H1 (cell line): Measurements from ENCODE around the gene MFNG. TPM values are rescaled to one million over a fixed set of nuclear protein-coding genes. Genes with fewer than 3 reads are reported as not detected.

Source experiments
- CTCF ChIA-PET: fragments of 300-600 bp; sonication (Branson Sonifier 250); formaldehyde crosslinking; loops from one replicate; lab custom pipeline; 2021; ENCODE audit not compliant: partially characterized antibody; lab: Charles Lee
- POLR2A ChIA-PET: fragments of 300-600 bp; sonication (Branson Sonifier 250); formaldehyde crosslinking; loops from one replicate; lab custom pipeline; 2021; ENCODE audit warnings: inconsistent platforms; ENCODE audit not compliant: partially characterized antibody; lab: Charles Lee
- DNase-seq, 2 experiments: peaks; one replicate each; pipeline versions ENCODE4 v3.0.0 to v3.0.0-alpha.2; 2010 to 2022; ENCODE audit warnings: low spot score in 2 of 2, low read depth in 1 of 2, mixed read lengths in 1 of 2
- FAIRE-seq: peaks from 2 replicates; lab custom pipeline; 2011; peaks lifted over from hg19 to GRCh38; lab: Jason Lieb, UNC
- H2AFZ ChIP-seq: 2 replicates; pipeline ENCODE4 v1.8.1; 2012; ENCODE audit warnings: low read length, inconsistent platforms
- H2AK5ac ChIP-seq: 2 replicates; pipeline ENCODE4 v1.6.1; 2013; ENCODE audit warnings: low read depth, low read length
- H2BK120ac ChIP-seq: replicated peaks from 2 replicates; pipeline ENCODE3; 2013; ENCODE audit warnings: low read depth, low read length, inconsistent platforms
- H2BK12ac ChIP-seq: 2 replicates; pipeline ENCODE4 v1.6.1; 2013; ENCODE audit warnings: low read depth, low read length
- H2BK15ac ChIP-seq: 2 replicates; pipeline ENCODE4 v1.6.1; 2013; ENCODE audit warnings: low read length
- H2BK20ac ChIP-seq: 2 replicates; pipeline ENCODE4 v1.6.1; 2013; ENCODE audit warnings: low read length
- H2BK5ac ChIP-seq: 2 replicates; pipeline ENCODE4 v1.6.1; 2013; ENCODE audit warnings: low read depth, low read length
- H3K14ac ChIP-seq: 2 replicates; pipeline ENCODE4 v1.6.1; 2013; ENCODE audit warnings: inconsistent platforms; ENCODE audit not compliant: insufficient read length
- H3K18ac ChIP-seq: 2 replicates; pipeline ENCODE4 v1.6.1; 2013; ENCODE audit warnings: low read length; ENCODE audit errors: extremely low read depth
- H3K23ac ChIP-seq: 2 replicates; pipeline ENCODE4 v1.6.1; 2013; ENCODE audit warnings: inconsistent platforms; ENCODE audit not compliant: insufficient read length
- H3K23me2 ChIP-seq: 2 replicates; pipeline ENCODE4 v1.6.1; 2013; ENCODE audit warnings: low read depth, low read length
- H3K27ac ChIP-seq: 2 replicates; pipeline ENCODE4 v1.6.1; 2011; ENCODE audit warnings: low read depth, low read length, inconsistent platforms
- H3K27me3 ChIP-seq, 4 experiments: replicated peaks in 1 of 4; 1 replicate in 1 of 4; 2 replicates in 3 of 4; pipeline versions ENCODE4 v1.6.1 to v1.8.1; 2011 to 2013; ENCODE audit warnings: low read length in 3 of 4, mild to moderate bottlenecking in 3 of 4, inconsistent platforms in 2 of 4, mixed read lengths in 2 of 4, moderate library complexity in 1 of 4; ENCODE audit not compliant: control insufficient read depth in 3 of 4, insufficient read depth in 3 of 4; ENCODE audit errors: extremely low read depth in 1 of 4
- H3K36me3 ChIP-seq, 4 experiments: 2 replicates each; pipeline versions ENCODE4 v1.6.1 to v1.8.1; 2011 to 2013; ENCODE audit warnings: mild to moderate bottlenecking in 4 of 4, low read length in 3 of 4, moderate library complexity in 2 of 4, control low read depth in 1 of 4, inconsistent platforms in 1 of 4; ENCODE audit not compliant: insufficient read depth in 4 of 4, control insufficient read depth in 2 of 4
- H3K4ac ChIP-seq: replicated peaks from 2 replicates; pipeline ENCODE3; 2013; ENCODE audit warnings: low read length, low read depth, mixed read lengths, inconsistent platforms; ENCODE audit not compliant: insufficient read length
- H3K4me1 ChIP-seq, 4 experiments: replicated peaks in 1 of 4; 1 replicate in 1 of 4; 2 replicates in 3 of 4; pipeline versions ENCODE4 v1.6.1 to v1.8.1; 2011 to 2013; ENCODE audit warnings: low read length in 3 of 4, inconsistent platforms in 2 of 4, mixed read lengths in 1 of 4; ENCODE audit not compliant: insufficient read depth in 4 of 4, control insufficient read depth in 3 of 4
- H3K4me2 ChIP-seq, 2 experiments: 2 replicates each; pipeline versions ENCODE4 v1.6.1 to v1.8.1; 2011 to 2013; ENCODE audit warnings: low read depth in 2 of 2, low read length in 2 of 2, control low read depth in 1 of 2, inconsistent platforms in 1 of 2, mild to moderate bottlenecking in 1 of 2; ENCODE audit not compliant: insufficient read depth in 1 of 2
- H3K4me3 ChIP-seq, 4 experiments: fragments of 200-600, 300-600 bp in 1 of 4; sonication (generic), shearing (Covaris generic), sonication (Bioruptor Twin) in 1 of 4; 2 replicates each; pipeline versions ENCODE4 v1.5.1 to v1.8.1; 2011 to 2016; ENCODE audit warnings: low read length in 4 of 4, low read depth in 3 of 4, control low read depth in 2 of 4, inconsistent platforms in 2 of 4, mild to moderate bottlenecking in 2 of 4, mixed read lengths in 1 of 4, moderate library complexity in 1 of 4; ENCODE audit not compliant: insufficient read depth in 2 of 4; ENCODE audit errors: extremely low read depth in 1 of 4
- H3K56ac ChIP-seq: replicated peaks from 2 replicates; pipeline ENCODE3; 2013; ENCODE audit warnings: low read depth, mild to moderate bottlenecking, mixed read lengths, low read length, inconsistent platforms; ENCODE audit not compliant: insufficient read length
- H3K79me1 ChIP-seq: 2 replicates; pipeline ENCODE4 v1.6.1; 2013; ENCODE audit warnings: low read depth, low read length, control low read depth
- H3K79me2 ChIP-seq, 2 experiments: 2 replicates each; pipeline versions ENCODE4 v1.6.1 to v1.8.1; 2012 to 2013; ENCODE audit warnings: low read length in 2 of 2, mild to moderate bottlenecking in 2 of 2, inconsistent platforms in 1 of 2; ENCODE audit not compliant: insufficient read depth in 2 of 2, control insufficient read depth in 1 of 2
- H3K9ac ChIP-seq, 4 experiments: replicated peaks in 1 of 4; 1 replicate in 1 of 4; 2 replicates in 3 of 4; pipeline versions ENCODE4 v1.6.1 to v1.8.1; 2011 to 2013; ENCODE audit warnings: low read depth in 3 of 4, low read length in 3 of 4, control low read depth in 2 of 4, mild to moderate bottlenecking in 2 of 4, moderate library complexity in 2 of 4, inconsistent platforms in 1 of 4; ENCODE audit errors: extremely low read depth in 1 of 4
- H3K9me3 ChIP-seq, 2 experiments: 2 replicates each; pipeline versions ENCODE4 v1.6.1 to v1.8.1; 2012 to 2013; ENCODE audit warnings: mild to moderate bottlenecking in 2 of 2, moderate library complexity in 2 of 2, control low read depth in 1 of 2, inconsistent platforms in 1 of 2, low read depth in 1 of 2, low read length in 1 of 2, mixed read lengths in 1 of 2; ENCODE audit not compliant: insufficient read depth in 2 of 2
- H4K20me1 ChIP-seq, 2 experiments: replicated peaks in 1 of 2; 2 replicates each; pipeline versions ENCODE3 to v1.8.1; 2011 to 2013; ENCODE audit warnings: inconsistent platforms in 2 of 2, low read length in 2 of 2, mild to moderate bottlenecking in 1 of 2; ENCODE audit not compliant: insufficient read depth in 2 of 2, control insufficient read depth in 1 of 2
- H4K5ac ChIP-seq: 2 replicates; pipeline ENCODE4 v1.6.1; 2013; ENCODE audit warnings: low read length, low read depth, mixed read lengths, inconsistent platforms; ENCODE audit not compliant: insufficient read length
- H4K8ac ChIP-seq: 2 replicates; pipeline ENCODE4 v1.8.0; 2013; ENCODE audit warnings: mild to moderate bottlenecking, moderate library complexity, low read length, inconsistent platforms; ENCODE audit not compliant: insufficient read depth; ENCODE audit errors: extremely low read depth
- H4K91ac ChIP-seq: replicated peaks from 2 replicates; pipeline ENCODE3; 2013; ENCODE audit warnings: low read length, mixed read lengths, inconsistent platforms; ENCODE audit not compliant: insufficient read length
- CEBPB ChIP-seq: IDR thresholded peaks from 2 replicates; pipeline ENCODE4 v1.6.1; 2012; ENCODE audit warnings: low read depth, low read length
- CHD2 ChIP-seq: IDR thresholded peaks from 2 replicates; pipeline ENCODE4 v1.6.1; 2012; ENCODE audit warnings: low read length, improper control_type of control experiment
- GTF2F1 ChIP-seq: IDR thresholded peaks from 2 replicates; pipeline ENCODE4 v1.6.1; 2012; ENCODE audit warnings: low read depth, low read length, improper control_type of control experiment, borderline replicate concordance
- KDM1A ChIP-seq: fragments of 200-600, 300-600 bp; sonication (generic); IDR thresholded peaks from 2 replicates; pipeline ENCODE4 v1.7.1; 2016; ENCODE audit warnings: mild to moderate bottlenecking, low read length, borderline replicate concordance
- SIX5 ChIP-seq: IDR thresholded peaks from 2 replicates; pipeline ENCODE4 v1.6.1; 2011; ENCODE audit warnings: mild to moderate bottlenecking, low read depth, low read length
- TAF7 ChIP-seq: optimal IDR thresholded peaks from 2 replicates; pipeline ENCODE3; 2011; ENCODE audit warnings: low read depth, mild to moderate bottlenecking, inconsistent platforms, low read length, moderate library complexity, borderline replicate concordance
- YY1 ChIP-seq: IDR thresholded peaks from 2 replicates; pipeline ENCODE4 v1.6.1; 2011; ENCODE audit warnings: low read depth, mild to moderate bottlenecking, low read length
- WGBS, 2 experiments: shearing (Covaris generic) in 1 of 2; methylation state at CpG; one replicate each; pipeline versions ENCODE4 v1.1.6 to v1.1.7; 2013 to 2015; ENCODE audit warnings: low lambda C conversion rate in 2 of 2, mixed read lengths in 2 of 2, inconsistent platforms in 1 of 2, low coverage in 1 of 2, missing lambda C conversion rate in 1 of 2; ENCODE audit not compliant: insufficient replicate concordance in 2 of 2, insufficient coverage in 1 of 2, insufficient read length in 1 of 2; ENCODE audit errors: extremely low coverage in 1 of 2, missing lambda C conversion rate in 1 of 2; 5-methylcytosine and 5-hydroxymethylcytosine counted together
- polyA plus RNA-seq, 7 experiments: library from polyadenylated mRNA; depleted of rRNA in 3 of 7; stranded (reverse) in 5 of 7; unstranded in 2 of 7; fragments of >200 nt in 5 of 7; fragments of 200-250 nt in 2 of 7; gene quantifications; 1 replicate in 5 of 7; 2 replicates in 1 of 7; 4 replicates in 1 of 7; pipeline versions ENCODE4 v1.2.1 to v1.2.3, GENCODE V29; 2011 to 2013; ENCODE audit warnings: missing spikeins in 2 of 7, mixed read lengths in 2 of 7
- total RNA-seq: library from RNA; stranded (reverse); fragmentation: NEBNext Ultra II Directional; extraction: Animal tissue kit (Norgen Biotek cat#: 25700); gene quantifications from 2 replicates; pipeline ENCODE4 v1.2.1, GENCODE V29; 2021
- TF ChIP-seq, protein P1 (sequence below): IDR thresholded peaks from 2 replicates; pipeline ENCODE4 v1.6.1; 2012; ENCODE audit warnings: low read length, inconsistent platforms
- TF ChIP-seq, protein P2 (sequence below): IDR thresholded peaks from 2 replicates; pipeline ENCODE4 v1.6.1; 2011; ENCODE audit warnings: low read depth, mild to moderate bottlenecking, low read length; ENCODE audit not compliant: insufficient read depth
- TF ChIP-seq, protein P3 (sequence below): IDR thresholded peaks from 2 replicates; pipeline ENCODE4 v1.6.1; 2011; ENCODE audit warnings: low read length, improper control_type of control experiment

Gene MFNG
- total and polyA plus RNA-seq, 2 of the 8 experiments (the other 6 are each of a cell fraction or from before 2014, with no cell fraction given), result 1.7 to 5.5 TPM

DNA sequence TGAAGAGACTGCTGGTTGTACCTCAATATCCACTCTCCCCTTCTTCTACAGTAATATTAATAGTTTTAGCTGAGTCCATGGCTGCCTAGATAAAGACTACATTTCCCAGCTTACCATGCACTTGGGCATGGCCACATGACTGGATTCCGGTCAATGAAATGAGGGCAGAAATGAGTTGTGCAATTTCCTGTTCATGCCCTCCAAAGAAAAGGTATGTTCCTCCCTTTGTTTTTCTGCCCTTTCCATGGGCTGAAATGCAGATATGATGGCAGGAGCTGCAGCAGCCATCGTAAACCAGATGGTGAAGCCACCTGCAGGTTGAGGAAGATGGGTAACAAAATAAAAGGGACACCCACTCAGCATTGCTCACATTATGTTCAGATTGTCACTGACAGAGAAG, 43.6 kb downstream of the MFNG start:
- no peak overlapping the region for H3K14ac ChIP-seq
- H3K27me3 ChIP-seq, result no peaks in the 10 kb centered on the region; a peak in 1 of 7 replicates
- no peaks in the 10 kb centered on the region for H3K79me2 ChIP-seq
- no peak overlapping the region for H3K23ac ChIP-seq
- H2AFZ ChIP-seq, result no peak overlapping the region
- H4K8ac ChIP-seq, result no peak overlapping the region
- H3K36me3 ChIP-seq, result no peaks in the 10 kb centered on the region
- no peak overlapping the region for H3K56ac ChIP-seq
- no peak overlapping the region for H2BK20ac ChIP-seq
- H4K20me1 ChIP-seq, result no peaks in the 10 kb centered on the region
- no peak overlapping the region for H3K18ac ChIP-seq
- CTCF ChIA-PET, result interaction anchor here (0.6 to 2.7 kb wide), 9 partner anchors 11 to 183 kb away, joined by 4 to 11 read pairs (median 5); partner anchors contain the start of gene ELFN2
- H3K9ac ChIP-seq, result no peak overlapping the region
- H3K23me2 ChIP-seq, result no peaks in the 10 kb centered on the region
- no peak overlapping the region for H2BK120ac ChIP-seq
- H2BK5ac ChIP-seq, result no peak overlapping the region
- H3K27ac ChIP-seq, result no peak overlapping the region
- no peak for DNase-seq
- H2BK15ac ChIP-seq, result no peak overlapping the region
- no peak overlapping the region for H2AK5ac ChIP-seq
- WGBS, 2 experiments, result 91% methylated on average over 2 of the region's 2 CpGs; no CpG with 5 or more reads in 1 of the 2 experiments
- POLR2A ChIA-PET, result interaction anchor here (0.6 to 0.7 kb wide), 2 partner anchors 9 to 262 kb away, joined by 3 to 5 read pairs; no protein-coding TSS in a partner anchor
- H3K79me1 ChIP-seq, result no peaks in the 10 kb centered on the region
- FAIRE-seq, result no peak
- H2BK12ac ChIP-seq, result no peak overlapping the region
- TF ChIP-seq, protein P1, sequence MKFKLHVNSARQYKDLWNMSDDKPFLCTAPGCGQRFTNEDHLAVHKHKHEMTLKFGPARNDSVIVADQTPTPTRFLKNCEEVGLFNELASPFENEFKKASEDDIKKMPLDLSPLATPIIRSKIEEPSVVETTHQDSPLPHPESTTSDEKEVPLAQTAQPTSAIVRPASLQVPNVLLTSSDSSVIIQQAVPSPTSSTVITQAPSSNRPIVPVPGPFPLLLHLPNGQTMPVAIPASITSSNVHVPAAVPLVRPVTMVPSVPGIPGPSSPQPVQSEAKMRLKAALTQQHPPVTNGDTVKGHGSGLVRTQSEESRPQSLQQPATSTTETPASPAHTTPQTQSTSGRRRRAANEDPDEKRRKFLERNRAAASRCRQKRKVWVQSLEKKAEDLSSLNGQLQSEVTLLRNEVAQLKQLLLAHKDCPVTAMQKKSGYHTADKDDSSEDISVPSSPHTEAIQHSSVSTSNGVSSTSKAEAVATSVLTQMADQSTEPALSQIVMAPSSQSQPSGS, result no peak
- TF ChIP-seq KDM1A (peak; percentile 67; the same call in 1 of the 2 replicates), GTF2F1 (no peak), YY1 (peak; percentile 78), TAF7 (no peak), CHD2 (no peak), SIX5 (peak; percentile 59), CEBPB (peak; percentile 97)
- TF ChIP-seq, protein P2, sequence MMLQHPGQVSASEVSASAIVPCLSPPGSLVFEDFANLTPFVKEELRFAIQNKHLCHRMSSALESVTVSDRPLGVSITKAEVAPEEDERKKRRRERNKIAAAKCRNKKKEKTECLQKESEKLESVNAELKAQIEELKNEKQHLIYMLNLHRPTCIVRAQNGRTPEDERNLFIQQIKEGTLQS, result 0 out of 2 replicates have a peak, but pooled peaks have one; percentile 19
- TF ChIP-seq, protein P3, sequence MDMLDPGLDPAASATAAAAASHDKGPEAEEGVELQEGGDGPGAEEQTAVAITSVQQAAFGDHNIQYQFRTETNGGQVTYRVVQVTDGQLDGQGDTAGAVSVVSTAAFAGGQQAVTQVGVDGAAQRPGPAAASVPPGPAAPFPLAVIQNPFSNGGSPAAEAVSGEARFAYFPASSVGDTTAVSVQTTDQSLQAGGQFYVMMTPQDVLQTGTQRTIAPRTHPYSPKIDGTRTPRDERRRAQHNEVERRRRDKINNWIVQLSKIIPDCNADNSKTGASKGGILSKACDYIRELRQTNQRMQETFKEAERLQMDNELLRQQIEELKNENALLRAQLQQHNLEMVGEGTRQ, result peak; percentile 74
- TF ChIP-seq, all 59 proteins: peak for 6
- H3K4me3 ChIP-seq, result no peak overlapping the region
- H3K4ac ChIP-seq, result no peak overlapping the region
- H3K9me3 ChIP-seq, result peaks cover 4% of the 10 kb centered on the region in 2 experiments; a peak in 1 of 4 replicates
- H3K4me1 ChIP-seq, result no peaks in the 10 kb centered on the region
- no peak overlapping the region for H3K4me2 ChIP-seq
- no peak overlapping the region for H4K91ac ChIP-seq
- H4K5ac ChIP-seq, result no peak overlapping the region
